HepG2 (cell line): ENCODE measurements around the gene CYP11A1. TPM values are rescaled to one million over a fixed set of nuclear protein-coding genes. Genes with fewer than 3 reads are reported as not detected.
A peak's percentile ranks its signal among the peaks of the same experiment; 100 is the strongest.

Experiments used
- ATAC-seq: fragments of 200-7000 bp; cut with Tn5 transposase; 3 replicates; pipeline ENCODE4 v1.9.1; 2020; ENCODE audit warnings: mild to moderate bottlenecking, moderate library complexity
- BruUV-seq: library from RNA; stranded (reverse); fragments of 400-500 nt; replicated peaks from 2 replicates; lab custom pipeline; 2021; lab: Mats Ljungman, UMichigan
- CTCF ChIA-PET: fragments of 300-600 bp; formaldehyde crosslinking; extraction: SDS; loops from one replicate; lab custom pipeline; 2021; ENCODE audit warnings: low total read pairs, inconsistent platforms, low intra/inter-chr PET ratio; lab: Yijun Ruan, JAX
- POLR2A ChIA-PET: fragments of 350-600 bp; sonication (Branson Sonifier 250); formaldehyde crosslinking; loops from one replicate; lab custom pipeline; 2020; ENCODE audit warnings: antibody characterized with exemption, inconsistent platforms; lab: Yijun Ruan, JAX
- DNase-seq: peaks from one replicate; pipeline ENCODE4 v3.0.0-alpha.2; 2015; ENCODE audit warnings: low spot score
- FAIRE-seq: peaks from 3 replicates; lab custom pipeline; 2011; peaks lifted over from hg19 to GRCh38; lab: Jason Lieb, UNC
- H2AFZ ChIP-seq: one replicate; pipeline ENCODE4 v1.6.1; 2011; ENCODE audit warnings: low read length, inconsistent platforms
- H3K27ac ChIP-seq: fragments of 300-600 bp; 3 replicates; pipeline ENCODE4 v1.8.0; 2011; ENCODE audit warnings: mixed run types, mild to moderate bottlenecking, mixed read lengths, low read length, inconsistent platforms; ENCODE audit not compliant: insufficient read depth; ENCODE audit errors: extremely low read length
- H3K27me3 ChIP-seq, 2 experiments: fragments of 200-600 bp in 1 of 2; 2 replicates in 1 of 2; 3 replicates in 1 of 2; pipeline versions ENCODE4 v1.6.0 to v1.8.0; 2011; ENCODE audit warnings: low read length in 2 of 2, mild to moderate bottlenecking in 2 of 2, moderate library complexity in 2 of 2, inconsistent platforms in 1 of 2; ENCODE audit not compliant: insufficient read depth in 2 of 2, control insufficient read depth in 1 of 2
- H3K36me3 ChIP-seq, 2 experiments: fragments of 200-600 bp in 1 of 2; replicated peaks in 1 of 2; 2 replicates in 1 of 2; 3 replicates in 1 of 2; pipeline versions ENCODE4 v1.5.1 to v1.8.0; 2011; ENCODE audit warnings: low read length in 2 of 2, inconsistent platforms in 1 of 2; ENCODE audit not compliant: insufficient read depth in 2 of 2, control insufficient read depth in 1 of 2
- H3K4me1 ChIP-seq: 2 replicates; pipeline ENCODE4 v1.5.1; 2012; ENCODE audit warnings: low read length, inconsistent platforms; ENCODE audit not compliant: insufficient read depth
- H3K4me2 ChIP-seq: 2 replicates; pipeline ENCODE4 v1.6.0; 2011; ENCODE audit warnings: low read depth, low read length, inconsistent platforms
- H3K4me3 ChIP-seq, 3 experiments: fragments of 200-600 bp in 1 of 3; sonication (generic), shearing (Covaris generic) in 1 of 3; replicated peaks in 1 of 3; 2 replicates each; pipeline ENCODE4 v1.5.1; 2011 to 2016; ENCODE audit warnings: low read length in 3 of 3, inconsistent platforms in 2 of 3, low read depth in 2 of 3, mild to moderate bottlenecking in 2 of 3, control low read depth in 1 of 3, mixed read lengths in 1 of 3; ENCODE audit not compliant: insufficient read depth in 1 of 3
- H3K79me2 ChIP-seq: one replicate; pipeline ENCODE4 v1.6.1; 2011; ENCODE audit warnings: low read length, inconsistent platforms; ENCODE audit not compliant: insufficient read depth
- H3K9ac ChIP-seq: 2 replicates; pipeline ENCODE4 v1.6.0; 2011; ENCODE audit warnings: mild to moderate bottlenecking, low read depth, low read length, inconsistent platforms; ENCODE audit not compliant: insufficient read depth
- H3K9me3 ChIP-seq: 2 replicates; pipeline ENCODE4 v1.5.1; 2012; ENCODE audit warnings: mild to moderate bottlenecking, low read length
- H4K20me1 ChIP-seq: 2 replicates; pipeline ENCODE4 v1.6.0; 2011; ENCODE audit warnings: inconsistent platforms, mild to moderate bottlenecking, low read length, moderate library complexity; ENCODE audit not compliant: insufficient read depth
- MIER2 ChIP-seq: IDR thresholded peaks from 2 replicates; pipeline ENCODE4 v1.6.1; 2016; ENCODE audit warnings: missing biosample characterization, missing genetic modification reagents
- ZNF143 ChIP-seq: sonication (generic); formaldehyde crosslinking; IDR thresholded peaks from 2 replicates; pipeline ENCODE4 v1.4.0; 2020; ENCODE audit warnings: missing genetic modification reagents
- ZNF563 ChIP-seq: sonication (generic); formaldehyde crosslinking; IDR thresholded peaks from 2 replicates; pipeline ENCODE4 v1.8.0; 2022; ENCODE audit warnings: mild to moderate bottlenecking, moderate library complexity, missing genetic modification reagents
- ZNF577 ChIP-seq: sonication (generic); formaldehyde crosslinking; IDR thresholded peaks from 2 replicates; pipeline ENCODE4 v1.4.0; 2020; ENCODE audit warnings: mild to moderate bottlenecking, low read depth, missing genetic modification reagents, borderline replicate concordance
- ZNF644 ChIP-seq: IDR thresholded peaks from 2 replicates; pipeline ENCODE4 v1.6.1; 2016; ENCODE audit warnings: low read depth
- ZNF672 ChIP-seq: sonication (generic); formaldehyde crosslinking; IDR thresholded peaks from 2 replicates; pipeline ENCODE4 v1.8.1; 2022; ENCODE audit warnings: missing genetic modification reagents
- ZNF674 ChIP-seq: sonication (generic); formaldehyde crosslinking; IDR thresholded peaks from 2 replicates; pipeline ENCODE4 v1.5.0; 2020; ENCODE audit warnings: low read depth, mild to moderate bottlenecking, missing genetic modification reagents
- ZNF772 ChIP-seq: sonication (generic); formaldehyde crosslinking; IDR thresholded peaks from 2 replicates; pipeline ENCODE4 v1.5.0; 2020; ENCODE audit warnings: mild to moderate bottlenecking, missing genetic modification reagents
- ZNF839 ChIP-seq: sonication (generic); formaldehyde crosslinking; IDR thresholded peaks from 2 replicates; pipeline ENCODE4 v1.4.0; 2020; ENCODE audit warnings: missing genetic modification reagents, mild to moderate bottlenecking, borderline replicate concordance
- ZSCAN12 ChIP-seq: sonication (generic); formaldehyde crosslinking; IDR thresholded peaks from 2 replicates; pipeline ENCODE4 v1.9.0; 2021; ENCODE audit warnings: mild to moderate bottlenecking, missing genetic modification reagents
- WGBS: methylation state at CpG from one replicate; pipeline ENCODE4 v1.1.6; 2017; ENCODE audit warnings: low lambda C conversion rate; 5-methylcytosine and 5-hydroxymethylcytosine counted together
- in situ Hi-C: cut with HindIII; loops from 2 replicates; pipeline ENCODE4 v1.10.0; 2017; ENCODE audit warnings: low pct_unique_long_range_greater_than_20kb; ENCODE audit not compliant: extremely low pct_ligation_motif_present
- intact Hi-C: fragments of 100-400 bp; cut with micrococcal nuclease; formaldehyde crosslinking; loops from one replicate; pipeline ENCODE4 v1.10.0; 2022; ENCODE audit not compliant: unreplicated experiment
- polyA plus RNA-seq, 8 experiments: library from polyadenylated mRNA; depleted of rRNA in 3 of 8; stranded (reverse) in 7 of 8; unstranded in 1 of 8; fragments of >200 nt; fragmentation: Illumina TruSeq in 4 of 8; extraction: Trizol in 4 of 8; gene quantifications; 2 replicates each; pipeline versions ENCODE4 v1.2.1 to v1.2.3, GENCODE V29; 2011 to 2016; ENCODE audit warnings: low read depth in 4 of 8, missing spikeins in 1 of 8, mixed read lengths in 1 of 8; ENCODE audit not compliant: insufficient read depth in 1 of 8
- total RNA-seq, 5 experiments: library from RNA; depleted of rRNA; stranded (reverse); fragments of >200 nt; fragmentation: Illumina TruSeq; extraction: Trizol; gene quantifications; 2 replicates each; pipeline ENCODE4 v1.2.3, GENCODE V29; 2016; ENCODE audit warnings: low read depth in 1 of 5
- TF ChIP-seq, protein P1 (sequence below): sonication (generic); formaldehyde crosslinking; IDR thresholded peaks from 2 replicates; pipeline ENCODE4 v1.4.0; 2020; ENCODE audit warnings: missing genetic modification reagents
- TF ChIP-seq, protein P2 (sequence below), 2 experiments: fragments of 450-650 bp in 1 of 2; sonication (generic) in 1 of 2; formaldehyde crosslinking in 1 of 2; IDR thresholded peaks; 2 replicates each; pipeline versions ENCODE4 v1.6.1 to v1.8.0; 2016 to 2022; ENCODE audit warnings: antibody characterized with exemption in 1 of 2, mild to moderate bottlenecking in 1 of 2, missing genetic modification reagents in 1 of 2

CYP11A1 gene
- total and polyA plus RNA-seq, 2 of the 13 experiments (the other 11 are each of a cell fraction or from before 2014, with no cell fraction given), result 0.66 to 0.92 TPM

DNA sequence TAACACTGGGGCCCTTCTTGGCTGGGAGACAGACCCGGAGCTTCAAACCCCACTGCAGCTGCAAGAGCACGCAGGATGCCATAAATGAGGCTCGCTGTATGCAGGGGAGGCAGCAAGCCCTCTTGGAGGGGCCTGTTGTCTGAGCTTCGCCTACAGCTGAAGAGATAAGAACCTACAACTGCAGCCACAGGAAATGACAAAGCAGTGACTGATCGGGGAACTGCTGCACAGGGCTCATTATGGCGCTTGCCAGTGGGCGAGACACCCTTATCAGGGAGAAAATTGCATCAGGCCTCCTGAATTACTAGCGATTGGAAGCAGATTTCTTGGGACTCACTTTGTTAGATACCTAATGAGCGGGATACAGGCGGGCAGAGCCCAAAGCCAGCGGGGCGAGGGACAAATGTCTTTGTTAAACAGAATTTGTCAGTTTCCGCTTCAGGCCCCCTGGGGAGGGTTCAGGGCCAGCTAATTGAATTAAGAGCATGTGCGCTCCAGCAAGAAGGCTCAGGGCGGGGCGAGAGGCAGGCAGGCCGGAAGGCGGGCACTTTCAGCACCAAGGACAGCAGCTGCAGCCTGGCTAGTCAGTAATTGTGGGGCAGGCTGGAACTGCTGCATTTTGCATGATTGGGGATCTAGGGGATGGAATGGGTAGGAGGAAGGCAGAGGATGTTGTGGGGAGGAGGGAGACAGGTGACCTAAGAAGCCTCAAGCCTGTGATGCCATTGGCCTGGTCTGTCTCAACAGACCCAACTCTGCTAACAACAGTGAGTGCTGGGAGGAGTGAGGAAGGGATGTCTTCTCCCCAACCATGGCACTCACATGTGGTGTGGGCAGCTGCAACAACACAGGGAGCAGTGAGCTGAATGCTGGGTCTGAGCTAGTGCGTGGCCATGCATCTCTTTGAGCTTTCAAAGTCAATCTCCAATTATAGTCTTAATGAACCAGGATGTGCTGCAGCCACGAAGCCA is 76.1 kb downstream of the CYP11A1 start:
- Histone ChIP-seq H4K20me1 (peaks cover 3% of the 10 kb centered on the region; the same call in 1 of the 2 replicates), H2AFZ (no peak overlapping the region), H3K4me3 (no peak overlapping the region), H3K9ac (no peak overlapping the region), H3K27ac (no peak overlapping the region), H3K27me3 (no peaks in the 10 kb centered on the region), H3K36me3 (no peaks in the 10 kb centered on the region), H3K9me3 (no peaks in the 10 kb centered on the region), H3K4me2 (no peak overlapping the region), H3K79me2 (no peaks in the 10 kb centered on the region), H3K4me1 (no peaks in the 10 kb centered on the region)
- in situ Hi-C loops, result no loop called here
- ChIA-PET POLR2A (no interaction called here), CTCF (no interaction called here)
- BruUV-seq, result no TSS peak
- FAIRE-seq (no peak), ATAC-seq (peak; percentile 72), DNase-seq (peak; percentile 29)
- WGBS, result 8% methylated on average over 15 of the region's 20 CpGs
- intact Hi-C loops, result no loop called here
- peak; percentile 28; the same call in 1 of the 2 replicates for TF ChIP-seq ZNF772
- TF ChIP-seq, protein P1, sequence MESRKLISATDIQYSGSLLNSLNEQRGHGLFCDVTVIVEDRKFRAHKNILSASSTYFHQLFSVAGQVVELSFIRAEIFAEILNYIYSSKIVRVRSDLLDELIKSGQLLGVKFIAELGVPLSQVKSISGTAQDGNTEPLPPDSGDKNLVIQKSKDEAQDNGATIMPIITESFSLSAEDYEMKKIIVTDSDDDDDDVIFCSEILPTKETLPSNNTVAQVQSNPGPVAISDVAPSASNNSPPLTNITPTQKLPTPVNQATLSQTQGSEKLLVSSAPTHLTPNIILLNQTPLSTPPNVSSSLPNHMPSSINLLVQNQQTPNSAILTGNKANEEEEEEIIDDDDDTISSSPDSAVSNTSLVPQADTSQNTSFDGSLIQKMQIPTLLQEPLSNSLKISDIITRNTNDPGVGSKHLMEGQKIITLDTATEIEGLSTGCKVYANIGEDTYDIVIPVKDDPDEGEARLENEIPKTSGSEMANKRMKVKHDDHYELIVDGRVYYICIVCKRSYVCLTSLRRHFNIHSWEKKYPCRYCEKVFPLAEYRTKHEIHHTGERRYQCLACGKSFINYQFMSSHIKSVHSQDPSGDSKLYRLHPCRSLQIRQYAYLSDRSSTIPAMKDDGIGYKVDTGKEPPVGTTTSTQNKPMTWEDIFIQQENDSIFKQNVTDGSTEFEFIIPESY, result no peak
- TF ChIP-seq ZSCAN12 (CRISPR knock-in tag), result peak; percentile 98
- no peak for TF ChIP-seq ZNF839
- no peak for TF ChIP-seq ZNF143 (CRISPR knock-in tag)
- TF ChIP-seq ZNF674 (CRISPR knock-in tag), result no peak
- TF ChIP-seq, protein P2, sequence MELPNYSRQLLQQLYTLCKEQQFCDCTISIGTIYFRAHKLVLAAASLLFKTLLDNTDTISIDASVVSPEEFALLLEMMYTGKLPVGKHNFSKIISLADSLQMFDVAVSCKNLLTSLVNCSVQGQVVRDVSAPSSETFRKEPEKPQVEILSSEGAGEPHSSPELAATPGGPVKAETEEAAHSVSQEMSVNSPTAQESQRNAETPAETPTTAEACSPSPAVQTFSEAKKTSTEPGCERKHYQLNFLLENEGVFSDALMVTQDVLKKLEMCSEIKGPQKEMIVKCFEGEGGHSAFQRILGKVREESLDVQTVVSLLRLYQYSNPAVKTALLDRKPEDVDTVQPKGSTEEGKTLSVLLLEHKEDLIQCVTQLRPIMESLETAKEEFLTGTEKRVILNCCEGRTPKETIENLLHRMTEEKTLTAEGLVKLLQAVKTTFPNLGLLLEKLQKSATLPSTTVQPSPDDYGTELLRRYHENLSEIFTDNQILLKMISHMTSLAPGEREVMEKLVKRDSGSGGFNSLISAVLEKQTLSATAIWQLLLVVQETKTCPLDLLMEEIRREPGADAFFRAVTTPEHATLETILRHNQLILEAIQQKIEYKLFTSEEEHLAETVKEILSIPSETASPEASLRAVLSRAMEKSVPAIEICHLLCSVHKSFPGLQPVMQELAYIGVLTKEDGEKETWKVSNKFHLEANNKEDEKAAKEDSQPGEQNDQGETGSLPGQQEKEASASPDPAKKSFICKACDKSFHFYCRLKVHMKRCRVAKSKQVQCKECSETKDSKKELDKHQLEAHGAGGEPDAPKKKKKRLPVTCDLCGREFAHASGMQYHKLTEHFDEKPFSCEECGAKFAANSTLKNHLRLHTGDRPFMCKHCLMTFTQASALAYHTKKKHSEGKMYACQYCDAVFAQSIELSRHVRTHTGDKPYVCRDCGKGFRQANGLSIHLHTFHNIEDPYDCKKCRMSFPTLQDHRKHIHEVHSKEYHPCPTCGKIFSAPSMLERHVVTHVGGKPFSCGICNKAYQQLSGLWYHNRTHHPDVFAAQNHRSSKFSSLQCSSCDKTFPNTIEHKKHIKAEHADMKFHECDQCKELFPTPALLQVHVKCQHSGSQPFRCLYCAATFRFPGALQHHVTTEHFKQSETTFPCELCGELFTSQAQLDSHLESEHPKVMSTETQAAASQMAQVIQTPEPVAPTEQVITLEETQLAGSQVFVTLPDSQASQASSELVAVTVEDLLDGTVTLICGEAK (IDR thresholded peaks at IDR 0.05), result no peak
- TF ChIP-seq, protein P2 (CRISPR knock-in tag; IDR thresholded peaks at IDR 0.05), result peak; percentile 50; the same call in 1 of the 2 replicates
- peak; percentile 78; the same call in 1 of the 2 replicates for TF ChIP-seq ZNF563 (CRISPR knock-in tag)
- TF ChIP-seq ZNF577 (CRISPR knock-in tag), result no peak
- no peak for TF ChIP-seq ZNF672 (CRISPR knock-in tag)
- 0 out of 2 replicates have a peak, but pooled peaks have one; percentile 43 for TF ChIP-seq ZNF644 (CRISPR knock-in tag)
- TF ChIP-seq MIER2 (CRISPR knock-in tag), result peak; percentile 99
